ENCODE data around the gene HIVEP3. TPM values are rescaled to one million over a fixed set of nuclear protein-coding genes. Genes with fewer than 3 reads are reported as not detected.
A peak's percentile ranks its signal among the peaks of the same experiment; 100 is the strongest.

The HIVEP3 gene
- total RNA-seq, 1 experiment from 2014 or later = 11.0 TPM

DNA sequence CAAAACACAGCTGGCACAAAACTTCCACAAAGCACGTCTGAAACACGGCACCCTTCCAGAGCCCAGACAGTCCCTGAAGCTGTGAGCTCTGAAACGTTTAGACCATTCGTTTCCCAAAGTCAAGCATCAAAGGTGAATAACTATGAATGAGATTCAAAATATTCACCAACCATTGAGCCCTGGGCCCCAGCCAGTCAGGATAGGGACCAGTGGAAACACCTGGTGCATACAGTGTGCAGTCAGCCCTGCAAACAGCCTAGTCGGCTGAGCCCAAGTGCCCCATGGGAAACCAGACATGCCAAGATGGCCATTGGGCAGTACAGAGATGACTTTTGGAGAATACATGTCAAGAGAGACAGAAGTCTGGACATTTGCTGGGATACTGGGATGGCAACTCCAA is 343.9 kb downstream of the HIVEP3 start:
- TF ChIP-seq, protein P1, sequence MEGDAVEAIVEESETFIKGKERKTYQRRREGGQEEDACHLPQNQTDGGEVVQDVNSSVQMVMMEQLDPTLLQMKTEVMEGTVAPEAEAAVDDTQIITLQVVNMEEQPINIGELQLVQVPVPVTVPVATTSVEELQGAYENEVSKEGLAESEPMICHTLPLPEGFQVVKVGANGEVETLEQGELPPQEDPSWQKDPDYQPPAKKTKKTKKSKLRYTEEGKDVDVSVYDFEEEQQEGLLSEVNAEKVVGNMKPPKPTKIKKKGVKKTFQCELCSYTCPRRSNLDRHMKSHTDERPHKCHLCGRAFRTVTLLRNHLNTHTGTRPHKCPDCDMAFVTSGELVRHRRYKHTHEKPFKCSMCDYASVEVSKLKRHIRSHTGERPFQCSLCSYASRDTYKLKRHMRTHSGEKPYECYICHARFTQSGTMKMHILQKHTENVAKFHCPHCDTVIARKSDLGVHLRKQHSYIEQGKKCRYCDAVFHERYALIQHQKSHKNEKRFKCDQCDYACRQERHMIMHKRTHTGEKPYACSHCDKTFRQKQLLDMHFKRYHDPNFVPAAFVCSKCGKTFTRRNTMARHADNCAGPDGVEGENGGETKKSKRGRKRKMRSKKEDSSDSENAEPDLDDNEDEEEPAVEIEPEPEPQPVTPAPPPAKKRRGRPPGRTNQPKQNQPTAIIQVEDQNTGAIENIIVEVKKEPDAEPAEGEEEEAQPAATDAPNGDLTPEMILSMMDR (conservative IDR thresholded peaks at IDR 0.05) = no peak
- no peak for TF ChIP-seq EZH2 (IDR thresholded peaks at IDR 0.05; ENCODE audit: low read depth)
- H3K27ac ChIP-seq = no peak overlapping the region
- no peaks in the 10 kb centered on the region for H3K9me3 ChIP-seq (ENCODE audit: insufficient read depth, low read depth)
- no TSS peak for BruUV-seq (replicated peaks)
- H4K20me1 ChIP-seq (ENCODE audit: insufficient read depth) = no peaks in the 10 kb centered on the region
- H3K27me3 ChIP-seq (ENCODE audit: insufficient read depth, low read depth) = no peaks in the 10 kb centered on the region
- H3K4me3 ChIP-seq = no peak overlapping the region
- H2AFZ ChIP-seq = no peak overlapping the region
- peaks cover 5% of the 10 kb centered on the region for H3K4me1 ChIP-seq (replicated peaks; ENCODE audit: insufficient read depth)
- H3K4me2 ChIP-seq = no peak overlapping the region
- H3F3A ChIP-seq (ENCODE audit: insufficient read depth, low read depth) = no peaks in the 10 kb centered on the region
- H3K9me2 ChIP-seq (ENCODE audit: insufficient read depth) = no peaks in the 10 kb centered on the region
- no peak for DNase-seq
- ChIA-PET CTCF (interaction anchor here (1.2 kb wide), 1 partner anchor 214 kb away, joined by 3 read pairs; no protein-coding TSS in a partner anchor), POLR2A (ENCODE audit: unreplicated experiment) (interaction anchor here (0.6 kb wide), 1 partner anchor 1118 kb away, joined by 4 read pairs; no protein-coding TSS in a partner anchor)
- no peaks in the 10 kb centered on the region for H3K79me2 ChIP-seq (ENCODE audit: low read depth)
- H3K36me3 ChIP-seq (ENCODE audit: low read depth) = no peaks in the 10 kb centered on the region
- intact Hi-C loops (cut with micrococcal nuclease; ENCODE audit: unreplicated experiment) = loop anchor here (1.0 to 10.0 kb wide), 11 partner anchors 58 to 598 kb away; no protein-coding TSS in a partner anchor

DNA sequence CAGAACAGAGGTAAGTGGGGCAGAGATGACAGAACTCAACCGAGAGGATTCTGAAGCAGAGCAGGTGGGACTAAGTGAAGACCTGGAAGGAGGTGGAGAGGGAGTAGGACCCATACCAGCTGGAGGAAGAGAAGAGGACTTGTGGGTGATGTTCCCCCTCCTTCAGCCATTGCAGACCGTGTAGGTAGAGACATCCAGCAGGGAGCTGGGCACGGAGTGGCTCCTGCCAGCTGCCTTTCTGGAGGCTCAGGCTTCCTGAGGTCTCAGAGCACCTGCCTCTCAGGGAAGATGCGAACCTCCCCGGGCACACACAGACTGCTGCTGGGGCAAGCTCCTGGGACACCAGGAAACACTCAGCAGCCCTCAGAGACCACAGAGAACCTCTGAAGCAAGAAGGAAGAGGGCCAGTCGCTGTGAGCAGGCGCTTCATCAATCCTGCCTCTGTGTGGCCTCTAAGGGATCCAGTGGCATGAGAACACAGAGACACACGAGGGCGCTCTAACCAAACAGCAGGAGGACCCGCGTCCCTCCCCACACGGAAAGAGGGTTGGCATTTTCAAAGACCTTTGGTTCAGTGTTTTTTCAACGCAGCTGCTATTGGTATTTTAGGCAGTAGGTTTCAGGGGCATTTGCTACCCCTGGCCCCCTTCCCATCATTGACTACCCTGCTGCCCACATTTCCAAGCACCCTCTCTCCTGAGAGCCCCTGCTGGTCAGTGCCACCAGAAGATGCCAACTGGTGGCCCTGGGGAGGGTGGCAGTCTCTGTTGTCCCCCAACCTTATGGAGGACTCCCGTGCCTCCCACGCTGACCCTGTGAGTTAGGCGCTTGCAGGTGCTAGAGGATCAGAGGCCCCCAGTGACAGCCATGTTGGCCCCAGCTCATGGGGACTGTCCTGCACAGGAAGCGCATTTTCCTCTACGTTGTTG is 344.7 kb downstream of the HIVEP3 start:
- H3K9me3 ChIP-seq (ENCODE audit: insufficient read depth, low read depth) = no peaks in the 10 kb centered on the region
- CTCF ChIA-PET = interaction anchor here (0.8 to 1.2 kb wide), 2 partner anchors 215 to 222 kb away, joined by 3 read pairs; no protein-coding TSS in a partner anchor
- H3K4me3 ChIP-seq = no peak overlapping the region
- H3K27me3 ChIP-seq (ENCODE audit: insufficient read depth, low read depth) = no peaks in the 10 kb centered on the region
- H2AFZ ChIP-seq = no peak overlapping the region
- POLR2A ChIA-PET (ENCODE audit: unreplicated experiment) = interaction anchor here (0.6 to 0.7 kb wide), 2 partner anchors 106 to 383 kb away, joined by 5 to 7 read pairs; no protein-coding TSS in a partner anchor
- DNase-seq = peak; percentile 58 to 80
- TF ChIP-seq EZH2 (IDR thresholded peaks at IDR 0.05; ENCODE audit: low read depth) = no peak
- TF ChIP-seq, protein P1 (conservative IDR thresholded peaks at IDR 0.05) = peak; percentile 93
- H3K9me2 ChIP-seq (ENCODE audit: insufficient read depth) = no peaks in the 10 kb centered on the region
- H3K79me2 ChIP-seq (ENCODE audit: low read depth) = no peaks in the 10 kb centered on the region
- H3F3A ChIP-seq (ENCODE audit: insufficient read depth, low read depth) = no peaks in the 10 kb centered on the region
- H3K4me1 ChIP-seq (replicated peaks; ENCODE audit: insufficient read depth) = peaks cover 5% of the 10 kb centered on the region
- no peak overlapping the region for H3K4me2 ChIP-seq
- no peaks in the 10 kb centered on the region for H4K20me1 ChIP-seq (ENCODE audit: insufficient read depth)
- H3K27ac ChIP-seq = no peak overlapping the region
- no TSS peak for BruUV-seq (replicated peaks)
- intact Hi-C loops (cut with micrococcal nuclease; ENCODE audit: unreplicated experiment) = loop anchor here (1.0 to 10.0 kb wide), 9 partner anchors 57 to 599 kb away; no protein-coding TSS in a partner anchor
- H3K36me3 ChIP-seq (ENCODE audit: low read depth) = no peaks in the 10 kb centered on the region

DNA sequence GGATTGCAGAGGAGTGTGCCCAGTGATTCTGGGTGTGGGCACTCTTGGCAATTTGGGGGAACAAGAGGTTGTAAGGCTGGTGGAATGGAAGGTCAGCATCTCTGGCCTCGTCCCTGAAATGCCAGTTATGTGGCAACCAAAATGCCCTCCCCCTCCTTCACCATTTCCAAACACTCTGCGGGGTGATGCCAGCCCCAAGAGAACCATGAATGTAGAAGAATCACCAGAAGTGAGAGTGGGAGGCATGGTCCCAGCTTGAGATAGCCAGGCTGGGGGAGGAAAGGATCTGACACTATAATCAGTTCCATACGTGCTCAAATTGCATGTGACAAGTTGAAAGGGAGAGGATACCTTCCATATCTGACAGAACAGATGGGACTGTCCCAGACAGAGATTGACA is 345.5 kb downstream of the HIVEP3 start:
- no peaks in the 10 kb centered on the region for H4K20me1 ChIP-seq (ENCODE audit: insufficient read depth)
- intact Hi-C loops (cut with micrococcal nuclease; ENCODE audit: unreplicated experiment) = loop anchor here (5.0 to 10.0 kb wide), 3 partner anchors 141 to 382 kb away; no protein-coding TSS in a partner anchor
- H3K79me2 ChIP-seq (ENCODE audit: low read depth) = no peaks in the 10 kb centered on the region
- peaks cover 5% of the 10 kb centered on the region for H3K4me1 ChIP-seq (replicated peaks; ENCODE audit: insufficient read depth)
- H2AFZ ChIP-seq = no peak overlapping the region
- H3K4me3 ChIP-seq = no peak overlapping the region
- no peak overlapping the region for H3K4me2 ChIP-seq
- no peaks in the 10 kb centered on the region for H3K9me2 ChIP-seq (ENCODE audit: insufficient read depth)
- H3K36me3 ChIP-seq (ENCODE audit: low read depth) = no peaks in the 10 kb centered on the region
- ChIA-PET CTCF (interaction anchor here (0.5 to 0.8 kb wide), 2 partner anchors 222 to 226 kb away, joined by 3 to 4 read pairs; no protein-coding TSS in a partner anchor), POLR2A (ENCODE audit: unreplicated experiment) (interaction anchor here (0.7 kb wide), 1 partner anchor 384 kb away, joined by 7 read pairs; no protein-coding TSS in a partner anchor)
- no peak for TF ChIP-seq EZH2 (IDR thresholded peaks at IDR 0.05; ENCODE audit: low read depth)
- TF ChIP-seq, protein P1 (conservative IDR thresholded peaks at IDR 0.05) = no peak
- no peak overlapping the region for H3K27ac ChIP-seq
- BruUV-seq (replicated peaks) = no TSS peak
- H3F3A ChIP-seq (ENCODE audit: insufficient read depth, low read depth) = no peaks in the 10 kb centered on the region
- no peaks in the 10 kb centered on the region for H3K9me3 ChIP-seq (ENCODE audit: insufficient read depth, low read depth)
- no peaks in the 10 kb centered on the region for H3K27me3 ChIP-seq (ENCODE audit: insufficient read depth, low read depth)
- no peak for DNase-seq
